ENCODE measurements around the gene STAT4.
A peak's percentile ranks its signal among the peaks of the same experiment; 100 is the strongest.

STAT4 gene

GRCh38 chr2:191122638-191123294 lies 28.0 kb downstream of the STAT4 start:
- Histone ChIP-seq H3K4me1 (ENCODE audit: insufficient read depth, low read length) (no peaks in the 10 kb centered on the region), H3K36me3 (ENCODE audit: insufficient read depth, low read length) (no peaks in the 10 kb centered on the region), H3K9me3 (ENCODE audit: low read length) (no peaks in the 10 kb centered on the region), H3K4me3 (ENCODE audit: low read length) (no peak overlapping the region), H2AFZ (ENCODE audit: low read depth, low read length) (no peak overlapping the region), H3K27me3 (ENCODE audit: insufficient read depth, low read length) (no peaks in the 10 kb centered on the region)

GRCh38 chr2:191117341-191117740 lies 33.5 kb downstream of the STAT4 start:
- no peaks in the 10 kb centered on the region for H3K36me3 ChIP-seq (ENCODE audit: insufficient read depth, low read length)
- H2AFZ ChIP-seq (ENCODE audit: low read depth, low read length) = no peak overlapping the region
- no peaks in the 10 kb centered on the region for H3K27me3 ChIP-seq (ENCODE audit: insufficient read depth, low read length)
- no peaks in the 10 kb centered on the region for H3K4me1 ChIP-seq (ENCODE audit: insufficient read depth, low read length)
- no peak overlapping the region for H3K4me3 ChIP-seq (ENCODE audit: low read length)
- no peaks in the 10 kb centered on the region for H3K9me3 ChIP-seq (ENCODE audit: low read length)

GRCh38 chr2:191115804-191116203 lies 35.0 kb downstream of the STAT4 start:
- Histone ChIP-seq H2AFZ (ENCODE audit: low read depth, low read length) (no peak overlapping the region), H3K36me3 (ENCODE audit: insufficient read depth, low read length) (no peaks in the 10 kb centered on the region), H3K4me1 (ENCODE audit: insufficient read depth, low read length) (no peaks in the 10 kb centered on the region), H3K4me3 (ENCODE audit: low read length) (no peak overlapping the region), H3K27me3 (ENCODE audit: insufficient read depth, low read length) (no peaks in the 10 kb centered on the region), H3K9me3 (ENCODE audit: low read length) (no peaks in the 10 kb centered on the region)

GRCh38 chr2:191115391-191115790 lies 35.4 kb downstream of the STAT4 start:
- Histone ChIP-seq H3K9me3 (ENCODE audit: low read length) (no peaks in the 10 kb centered on the region), H3K4me3 (ENCODE audit: low read length) (no peak overlapping the region), H3K36me3 (ENCODE audit: insufficient read depth, low read length) (no peaks in the 10 kb centered on the region), H2AFZ (ENCODE audit: low read depth, low read length) (no peak overlapping the region), H3K4me1 (ENCODE audit: insufficient read depth, low read length) (no peaks in the 10 kb centered on the region), H3K27me3 (ENCODE audit: insufficient read depth, low read length) (no peaks in the 10 kb centered on the region)

- no peak overlapping the region for H2AFZ ChIP-seq (ENCODE audit: low read depth, low read length)
- no peaks in the 10 kb centered on the region for H3K4me1 ChIP-seq (ENCODE audit: insufficient read depth, low read length)
- no peaks in the 10 kb centered on the region for H3K9me3 ChIP-seq (ENCODE audit: low read length)
- no peaks in the 10 kb centered on the region for H3K36me3 ChIP-seq (ENCODE audit: insufficient read depth, low read length)
- H3K4me3 ChIP-seq (ENCODE audit: low read length) = no peak overlapping the region
- H3K27me3 ChIP-seq (ENCODE audit: insufficient read depth, low read length) = no peaks in the 10 kb centered on the region
Measured at GRCh38 chr2:191114403-191114886, 36.3 kb downstream of the STAT4 start.

GRCh38 chr2:191113761-191114160 lies 37.0 kb downstream of the STAT4 start:
- H3K36me3 ChIP-seq (ENCODE audit: insufficient read depth, low read length) = no peaks in the 10 kb centered on the region
- no peaks in the 10 kb centered on the region for H3K4me1 ChIP-seq (ENCODE audit: insufficient read depth, low read length)
- H2AFZ ChIP-seq (ENCODE audit: low read depth, low read length) = no peak overlapping the region
- no peak overlapping the region for H3K4me3 ChIP-seq (ENCODE audit: low read length)
- H3K9me3 ChIP-seq (ENCODE audit: low read length) = no peaks in the 10 kb centered on the region
- H3K27me3 ChIP-seq (ENCODE audit: insufficient read depth, low read length) = no peaks in the 10 kb centered on the region

- no peaks in the 10 kb centered on the region for H3K27me3 ChIP-seq (ENCODE audit: insufficient read depth, low read length)
Measured at GRCh38 chr2:191112448-191112901, 38.3 kb downstream of the STAT4 start.

GRCh38 chr2:191109888-191110287 lies 40.9 kb downstream of the STAT4 start:
- Histone ChIP-seq H3K36me3 (ENCODE audit: insufficient read depth, low read length) (no peaks in the 10 kb centered on the region), H2AFZ (ENCODE audit: low read depth, low read length) (no peak overlapping the region), H3K4me3 (ENCODE audit: low read length) (no peak overlapping the region), H3K27me3 (ENCODE audit: insufficient read depth, low read length) (no peaks in the 10 kb centered on the region), H3K9me3 (ENCODE audit: low read length) (no peaks in the 10 kb centered on the region), H3K4me1 (ENCODE audit: insufficient read depth, low read length) (no peaks in the 10 kb centered on the region)

More at GRCh38 chr2:191112448-191112901, 38.3 kb downstream of the STAT4 start:
- no peak overlapping the region for H2AFZ ChIP-seq (ENCODE audit: low read depth, low read length)
- no peaks in the 10 kb centered on the region for H3K36me3 ChIP-seq (ENCODE audit: insufficient read depth, low read length)
- H3K4me1 ChIP-seq (ENCODE audit: insufficient read depth, low read length) = no peaks in the 10 kb centered on the region
- H3K4me3 ChIP-seq (ENCODE audit: low read length) = no peak overlapping the region
- H3K9me3 ChIP-seq (ENCODE audit: low read length) = no peaks in the 10 kb centered on the region

GRCh38 chr2:191108331-191108730 lies 42.5 kb downstream of the STAT4 start:
- no peaks in the 10 kb centered on the region for H3K36me3 ChIP-seq (ENCODE audit: insufficient read depth, low read length)
- H3K4me1 ChIP-seq (ENCODE audit: insufficient read depth, low read length) = no peaks in the 10 kb centered on the region
- H2AFZ ChIP-seq (ENCODE audit: low read depth, low read length) = no peak overlapping the region
- no peaks in the 10 kb centered on the region for H3K27me3 ChIP-seq (ENCODE audit: insufficient read depth, low read length)
- H3K4me3 ChIP-seq (ENCODE audit: low read length) = no peak overlapping the region
- H3K9me3 ChIP-seq (ENCODE audit: low read length) = no peaks in the 10 kb centered on the region

GRCh38 chr2:191105082-191105481 lies 45.7 kb downstream of the STAT4 start:
- H2AFZ ChIP-seq (ENCODE audit: low read depth, low read length) = no peak overlapping the region
- no peaks in the 10 kb centered on the region for H3K9me3 ChIP-seq (ENCODE audit: low read length)
- no peaks in the 10 kb centered on the region for H3K4me1 ChIP-seq (ENCODE audit: insufficient read depth, low read length)
- H3K36me3 ChIP-seq (ENCODE audit: insufficient read depth, low read length) = no peaks in the 10 kb centered on the region
- no peaks in the 10 kb centered on the region for H3K27me3 ChIP-seq (ENCODE audit: insufficient read depth, low read length)
- H3K4me3 ChIP-seq (ENCODE audit: low read length) = no peak overlapping the region

- H3K4me1 ChIP-seq (ENCODE audit: insufficient read depth, low read length) = no peaks in the 10 kb centered on the region
- no peaks in the 10 kb centered on the region for H3K36me3 ChIP-seq (ENCODE audit: insufficient read depth, low read length)
- H3K27me3 ChIP-seq (ENCODE audit: insufficient read depth, low read length) = no peaks in the 10 kb centered on the region
- H3K4me3 ChIP-seq (ENCODE audit: low read length) = no peak overlapping the region
- no peaks in the 10 kb centered on the region for H3K9me3 ChIP-seq (ENCODE audit: low read length)
- H2AFZ ChIP-seq (ENCODE audit: low read depth, low read length) = no peak overlapping the region
Measured at GRCh38 chr2:191103774-191104173, 47.0 kb downstream of the STAT4 start.

- Histone ChIP-seq H3K27me3 (ENCODE audit: insufficient read depth, low read length) (no peaks in the 10 kb centered on the region), H3K9me3 (ENCODE audit: low read length) (no peaks in the 10 kb centered on the region), H3K4me1 (ENCODE audit: insufficient read depth, low read length) (no peaks in the 10 kb centered on the region), H3K36me3 (ENCODE audit: insufficient read depth, low read length) (no peaks in the 10 kb centered on the region), H2AFZ (ENCODE audit: low read depth, low read length) (no peak overlapping the region), H3K4me3 (ENCODE audit: low read length) (no peak overlapping the region)
Measured at GRCh38 chr2:191100216-191100615, 50.6 kb downstream of the STAT4 start.

- Histone ChIP-seq H3K4me1 (ENCODE audit: insufficient read depth, low read length) (peaks cover 6% of the 10 kb centered on the region), H2AFZ (ENCODE audit: low read depth, low read length) (peak overlapping the region; percentile 47), H3K9me3 (ENCODE audit: low read length) (no peaks in the 10 kb centered on the region), H3K4me3 (ENCODE audit: low read length) (no peak overlapping the region), H3K36me3 (ENCODE audit: insufficient read depth, low read length) (no peaks in the 10 kb centered on the region), H3K27me3 (ENCODE audit: insufficient read depth, low read length) (no peaks in the 10 kb centered on the region)
Measured at GRCh38 chr2:191087311-191087710, 63.5 kb downstream of the STAT4 start.

- Histone ChIP-seq H3K27me3 (ENCODE audit: insufficient read depth, low read length) (no peaks in the 10 kb centered on the region), H3K4me1 (ENCODE audit: insufficient read depth, low read length) (peaks cover 6% of the 10 kb centered on the region), H3K4me3 (ENCODE audit: low read length) (no peak overlapping the region), H2AFZ (ENCODE audit: low read depth, low read length) (peak overlapping the region; percentile 47), H3K9me3 (ENCODE audit: low read length) (no peaks in the 10 kb centered on the region), H3K36me3 (ENCODE audit: insufficient read depth, low read length) (no peaks in the 10 kb centered on the region)
Measured at GRCh38 chr2:191086706-191087105, 64.1 kb downstream of the STAT4 start.
